HepG2 (cell line): Measurements from ENCODE around the gene ARHGEF10L.

Experiments used
- BRD4 ChIP-seq: sonication (generic); formaldehyde crosslinking; IDR thresholded peaks from 2 replicates; pipeline ENCODE4 v1.4.0; 2020; ENCODE audit warnings: missing genetic modification reagents
- CBFB ChIP-seq: sonication (generic); formaldehyde crosslinking; IDR thresholded peaks from 2 replicates; pipeline ENCODE4 v1.4.0; 2020; ENCODE audit warnings: missing genetic modification reagents
- CTCF ChIP-seq: sonication (generic); formaldehyde crosslinking; IDR thresholded peaks from 2 replicates; pipeline ENCODE4 v1.5.0; 2020; ENCODE audit warnings: mild to moderate bottlenecking, missing genetic modification reagents, moderate library complexity
- EZH2 ChIP-seq: conservative IDR thresholded peaks from 2 replicates; pipeline ENCODE4 v1.6.1; 2012; ENCODE audit warnings: mild to moderate bottlenecking, low read depth, low read length, moderate library complexity
- KAT8 ChIP-seq: IDR thresholded peaks from 2 replicates; pipeline ENCODE4 v1.6.1; 2016; ENCODE audit warnings: missing genetic modification reagents, missing compliant biosample characterization
- NR0B2 ChIP-seq: sonication (generic); formaldehyde crosslinking; IDR thresholded peaks from 2 replicates; pipeline ENCODE4 v1.4.0; 2020; ENCODE audit warnings: mild to moderate bottlenecking, missing genetic modification reagents
- SIN3B ChIP-seq: fragments of 150-350 bp; IDR thresholded peaks from 2 replicates; pipeline ENCODE4 v1.6.1; 2014; ENCODE audit warnings: low read length
- XRCC5 ChIP-seq: fragments of 200-400 bp; formaldehyde crosslinking; optimal IDR thresholded peaks from 2 replicates; pipeline ENCODE3; 2017; ENCODE audit warnings: mild to moderate bottlenecking, low read length
- ZBTB33 ChIP-seq: sonication (generic); formaldehyde crosslinking; IDR thresholded peaks from 2 replicates; pipeline ENCODE4 v1.4.0; 2020; ENCODE audit warnings: missing genetic modification reagents
- ZNF101 ChIP-seq: sonication (generic); formaldehyde crosslinking; IDR thresholded peaks from 2 replicates; pipeline ENCODE4 v1.4.0; 2020; ENCODE audit warnings: mild to moderate bottlenecking, low read depth, missing genetic modification reagents, borderline replicate concordance
- ZNF253 ChIP-seq: sonication (generic); formaldehyde crosslinking; IDR thresholded peaks from 2 replicates; pipeline ENCODE4 v1.8.0; 2022; ENCODE audit warnings: mild to moderate bottlenecking, missing genetic modification reagents, borderline replicate concordance
- TF ChIP-seq, protein P1 (sequence below), 2 experiments: sonication (generic) in 1 of 2; formaldehyde crosslinking in 1 of 2; IDR thresholded peaks; 2 replicates each; pipeline versions ENCODE4 v1.5.1 to v1.6.1; 2011 to 2020; ENCODE audit warnings: borderline replicate concordance in 1 of 2, low read depth in 1 of 2, low read length in 1 of 2, mild to moderate bottlenecking in 1 of 2, missing genetic modification reagents in 1 of 2, moderate library complexity in 1 of 2
- TF ChIP-seq, protein P2 (sequence below): IDR thresholded peaks from 2 replicates; pipeline ENCODE4 v1.4.0; 2020; ENCODE audit warnings: mild to moderate bottlenecking, missing genetic modification reagents

- TF ChIP-seq NR0B2 (CRISPR knock-in tag) (no peak), ZBTB33 (CRISPR knock-in tag) (no peak), CTCF (no peak), KAT8 (CRISPR knock-in tag) (no peak), ZNF253 (CRISPR knock-in tag) (no peak), SIN3B (no peak), EZH2 (no peak), BRD4 (CRISPR knock-in tag) (no peak), XRCC5 (no peak), CBFB (no peak), ZNF101 (CRISPR knock-in tag) (no peak)
- TF ChIP-seq, protein P1, sequence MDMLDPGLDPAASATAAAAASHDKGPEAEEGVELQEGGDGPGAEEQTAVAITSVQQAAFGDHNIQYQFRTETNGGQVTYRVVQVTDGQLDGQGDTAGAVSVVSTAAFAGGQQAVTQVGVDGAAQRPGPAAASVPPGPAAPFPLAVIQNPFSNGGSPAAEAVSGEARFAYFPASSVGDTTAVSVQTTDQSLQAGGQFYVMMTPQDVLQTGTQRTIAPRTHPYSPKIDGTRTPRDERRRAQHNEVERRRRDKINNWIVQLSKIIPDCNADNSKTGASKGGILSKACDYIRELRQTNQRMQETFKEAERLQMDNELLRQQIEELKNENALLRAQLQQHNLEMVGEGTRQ (IDR thresholded peaks at IDR 0.05; ENCODE audit: low read depth, low read length): no peak
- TF ChIP-seq, protein P1 (CRISPR knock-in tag; IDR thresholded peaks at IDR 0.05; ENCODE audit: borderline replicate concordance): no peak
- TF ChIP-seq, protein P2, sequence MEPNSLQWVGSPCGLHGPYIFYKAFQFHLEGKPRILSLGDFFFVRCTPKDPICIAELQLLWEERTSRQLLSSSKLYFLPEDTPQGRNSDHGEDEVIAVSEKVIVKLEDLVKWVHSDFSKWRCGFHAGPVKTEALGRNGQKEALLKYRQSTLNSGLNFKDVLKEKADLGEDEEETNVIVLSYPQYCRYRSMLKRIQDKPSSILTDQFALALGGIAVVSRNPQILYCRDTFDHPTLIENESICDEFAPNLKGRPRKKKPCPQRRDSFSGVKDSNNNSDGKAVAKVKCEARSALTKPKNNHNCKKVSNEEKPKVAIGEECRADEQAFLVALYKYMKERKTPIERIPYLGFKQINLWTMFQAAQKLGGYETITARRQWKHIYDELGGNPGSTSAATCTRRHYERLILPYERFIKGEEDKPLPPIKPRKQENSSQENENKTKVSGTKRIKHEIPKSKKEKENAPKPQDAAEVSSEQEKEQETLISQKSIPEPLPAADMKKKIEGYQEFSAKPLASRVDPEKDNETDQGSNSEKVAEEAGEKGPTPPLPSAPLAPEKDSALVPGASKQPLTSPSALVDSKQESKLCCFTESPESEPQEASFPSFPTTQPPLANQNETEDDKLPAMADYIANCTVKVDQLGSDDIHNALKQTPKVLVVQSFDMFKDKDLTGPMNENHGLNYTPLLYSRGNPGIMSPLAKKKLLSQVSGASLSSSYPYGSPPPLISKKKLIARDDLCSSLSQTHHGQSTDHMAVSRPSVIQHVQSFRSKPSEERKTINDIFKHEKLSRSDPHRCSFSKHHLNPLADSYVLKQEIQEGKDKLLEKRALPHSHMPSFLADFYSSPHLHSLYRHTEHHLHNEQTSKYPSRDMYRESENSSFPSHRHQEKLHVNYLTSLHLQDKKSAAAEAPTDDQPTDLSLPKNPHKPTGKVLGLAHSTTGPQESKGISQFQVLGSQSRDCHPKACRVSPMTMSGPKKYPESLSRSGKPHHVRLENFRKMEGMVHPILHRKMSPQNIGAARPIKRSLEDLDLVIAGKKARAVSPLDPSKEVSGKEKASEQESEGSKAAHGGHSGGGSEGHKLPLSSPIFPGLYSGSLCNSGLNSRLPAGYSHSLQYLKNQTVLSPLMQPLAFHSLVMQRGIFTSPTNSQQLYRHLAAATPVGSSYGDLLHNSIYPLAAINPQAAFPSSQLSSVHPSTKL (CRISPR knock-in tag): no peak
Measured at GRCh38 chr1:17683598-17683997, 144.1 kb downstream of the ARHGEF10L start.
